Skeletal muscle tissue (tissue), 4 donors: ENCODE measurements around the gene YBX1. TPM values are rescaled to one million over a fixed set of nuclear protein-coding genes. Genes with fewer than 3 reads are reported as not detected.

ENCODE experiments used
- H3K27ac ChIP-seq: one replicate; pipeline ENCODE4 v1.7.0; 2013; ENCODE audit warnings: mild to moderate bottlenecking, low read depth, low read length, inconsistent platforms
- H3K27me3 ChIP-seq, 3 donors: one replicate each; pipeline ENCODE4 v1.7.0; 2013; ENCODE audit warnings: low read length in 3 of 3; ENCODE audit not compliant: control insufficient read depth in 3 of 3, insufficient read depth in 3 of 3
- H3K36me3 ChIP-seq, 3 donors: one replicate each; pipeline ENCODE4 v1.7.0; 2013; ENCODE audit warnings: low read length in 3 of 3; ENCODE audit not compliant: control insufficient read depth in 3 of 3, insufficient read depth in 3 of 3
- H3K4me1 ChIP-seq, 3 donors: one replicate each; pipeline ENCODE4 v1.7.0; 2013; ENCODE audit warnings: low read length in 3 of 3, mild to moderate bottlenecking in 3 of 3; ENCODE audit not compliant: control insufficient read depth in 3 of 3, insufficient read depth in 3 of 3
- H3K4me3 ChIP-seq, 3 donors: one replicate each; pipeline ENCODE4 v1.7.0; 2013; ENCODE audit warnings: low read length in 3 of 3
- H3K9ac ChIP-seq, 3 donors: one replicate each; pipeline ENCODE4 v1.7.0; 2013; ENCODE audit warnings: low read length in 3 of 3, mild to moderate bottlenecking in 3 of 3, moderate library complexity in 2 of 3, low read depth in 1 of 3
- H3K9me3 ChIP-seq, 3 donors: one replicate each; pipeline ENCODE4 v1.7.0; 2013; ENCODE audit warnings: low read length in 3 of 3; ENCODE audit not compliant: control insufficient read depth in 3 of 3
- total RNA-seq: library from RNA; depleted of rRNA; stranded (reverse); fragments of >200 nt; gene quantifications from one replicate; pipeline ENCODE4 v1.2.3, GENCODE V29; 2014
- donor health status: Osteomylitis.

Gene YBX1
- 403 TPM for total RNA-seq

GRCh38 chr1:42681741-42682483, at the start of gene YBX1:
TSS of gene YBX1 (plus strand) at chr1:42682418. CDS start at chr1:42682566, 148 bp downstream.
- Histone ChIP-seq H3K27me3 (no peaks in the 10 kb centered on the region), H3K9me3 (no peaks in the 10 kb centered on the region), H3K4me1 (peaks cover 39 to 49% (median 40%) of the 10 kb centered on the region in 3 donors), H3K9ac (peak within 1 kb of the TSS; percentile 84 to 96 (median 92)), H3K36me3 (peaks cover 0 to 8% (median 5%) of the 10 kb centered on the region in 3 donors), H3K27ac (peak within 1 kb of the TSS; percentile 96), H3K4me3 (peak within 1 kb of the TSS; percentile 87 to 94 (median 90))

DNA sequence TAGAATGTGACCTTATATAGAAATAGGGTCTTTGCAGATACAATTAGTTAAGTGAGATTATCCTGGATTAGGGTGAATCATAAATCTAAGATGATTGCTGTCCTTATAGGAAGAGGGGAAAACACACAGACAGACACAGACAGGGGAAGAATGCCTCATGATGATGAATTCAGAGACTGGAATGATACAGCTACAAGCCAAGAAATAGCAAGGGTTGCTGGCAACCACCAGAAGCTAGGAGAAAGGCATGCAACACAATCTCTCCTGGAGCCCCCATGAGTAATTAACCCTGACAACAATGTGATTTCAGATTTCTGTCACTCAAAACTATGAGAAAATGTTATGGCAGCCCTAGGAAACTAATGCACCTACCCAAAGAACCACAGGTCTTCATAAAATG, 43.1 kb upstream of the YBX1 start:
- no peaks in the 10 kb centered on the region for H3K27me3 ChIP-seq
- H3K27ac ChIP-seq, result no peak overlapping the region
- H3K9me3 ChIP-seq, result no peaks in the 10 kb centered on the region
- H3K36me3 ChIP-seq, result no peaks in the 10 kb centered on the region
- no peak overlapping the region for H3K9ac ChIP-seq
- no peak overlapping the region for H3K4me3 ChIP-seq
- H3K4me1 ChIP-seq, result no peaks in the 10 kb centered on the region

DNA sequence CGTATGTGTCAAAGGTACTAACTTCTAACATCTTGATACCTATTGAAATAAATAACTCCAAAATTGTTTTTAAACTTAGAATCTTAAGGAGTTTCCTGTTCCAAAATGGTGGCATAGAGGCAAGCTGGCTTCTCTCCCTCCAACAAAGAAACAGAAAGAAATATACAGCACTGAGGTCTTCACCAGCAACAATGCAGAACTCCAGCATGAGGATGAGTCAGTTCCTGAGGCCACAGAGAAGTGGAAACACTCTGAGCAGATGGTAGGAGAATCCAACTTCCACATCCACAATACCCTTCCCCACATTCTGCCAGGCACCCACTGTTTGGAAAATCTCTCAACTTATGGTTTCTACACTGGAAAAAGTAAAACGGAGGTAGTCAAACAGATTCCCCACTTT, 36.2 kb upstream of the YBX1 start:
- H3K4me1 ChIP-seq, result no peaks in the 10 kb centered on the region
- peaks cover 0 to 5% (median 0%) of the 10 kb centered on the region in 3 donors for H3K36me3 ChIP-seq
- H3K9me3 ChIP-seq, result no peaks in the 10 kb centered on the region
- no peak overlapping the region for H3K4me3 ChIP-seq
- H3K9ac ChIP-seq, result no peak overlapping the region
- no peaks in the 10 kb centered on the region for H3K27me3 ChIP-seq
- H3K27ac ChIP-seq, result no peak overlapping the region

GRCh38 chr1:42657201-42657600, 25.0 kb upstream of the YBX1 start:
- Histone ChIP-seq H3K4me1 (peaks cover 13 to 18% (median 16%) of the 10 kb centered on the region in 3 donors), H3K4me3 (peak overlapping the region in 2 of 3 donors; percentile 95 to 99), H3K9me3 (no peaks in the 10 kb centered on the region), H3K27me3 (no peaks in the 10 kb centered on the region), H3K27ac (peak overlapping the region; percentile 77), H3K9ac (peak overlapping the region in 1 of 3 donors; percentile 92), H3K36me3 (peaks cover 5 to 9% (median 7%) of the 10 kb centered on the region in 3 donors)

- Histone ChIP-seq H3K9me3 (no peaks in the 10 kb centered on the region), H3K27ac (peak within 1 kb of the TSS; percentile 77), H3K36me3 (peaks cover 6 to 9% (median 7%) of the 10 kb centered on the region in 3 donors), H3K4me1 (peaks cover 13 to 18% (median 16%) of the 10 kb centered on the region in 3 donors), H3K27me3 (no peaks in the 10 kb centered on the region), H3K9ac (peak within 1 kb of the TSS; percentile 90 to 92 (median 92)), H3K4me3 (peak within 1 kb of the TSS; percentile 95 to 99 (median 99))
These were observed 24.0 kb upstream of the YBX1 start, which contains the start of gene PPIH for GRCh38 chr1:42657981-42658876. TSS of gene PPIH (plus strand) at chr1:42658423. CDS start at chr1:42658447, 24 bp downstream.

GRCh38 chr1:42658877-42659337, 23.3 kb upstream of the YBX1 start:
- Histone ChIP-seq H3K4me3 (peak overlapping the region; percentile 95 to 99 (median 99)), H3K9me3 (no peaks in the 10 kb centered on the region), H3K9ac (peak overlapping the region; percentile 90 to 92 (median 92)), H3K27ac (peak overlapping the region; percentile 77), H3K4me1 (peaks cover 13 to 18% (median 16%) of the 10 kb centered on the region in 3 donors), H3K36me3 (peaks cover 7 to 12% (median 8%) of the 10 kb centered on the region in 3 donors), H3K27me3 (no peaks in the 10 kb centered on the region)

- peaks cover 13 to 18% (median 16%) of the 10 kb centered on the region in 3 donors for H3K4me1 ChIP-seq
- no peak overlapping the region for H3K9ac ChIP-seq
- peaks cover 12 to 28% (median 26%) of the 10 kb centered on the region in 3 donors for H3K36me3 ChIP-seq
- no peaks in the 10 kb centered on the region for H3K27me3 ChIP-seq
- H3K27ac ChIP-seq, result no peak overlapping the region
- H3K4me3 ChIP-seq, result no peak overlapping the region
- no peaks in the 10 kb centered on the region for H3K9me3 ChIP-seq
These were observed 21.2 kb upstream of the YBX1 start for GRCh38 chr1:42660907-42661500.

DNA sequence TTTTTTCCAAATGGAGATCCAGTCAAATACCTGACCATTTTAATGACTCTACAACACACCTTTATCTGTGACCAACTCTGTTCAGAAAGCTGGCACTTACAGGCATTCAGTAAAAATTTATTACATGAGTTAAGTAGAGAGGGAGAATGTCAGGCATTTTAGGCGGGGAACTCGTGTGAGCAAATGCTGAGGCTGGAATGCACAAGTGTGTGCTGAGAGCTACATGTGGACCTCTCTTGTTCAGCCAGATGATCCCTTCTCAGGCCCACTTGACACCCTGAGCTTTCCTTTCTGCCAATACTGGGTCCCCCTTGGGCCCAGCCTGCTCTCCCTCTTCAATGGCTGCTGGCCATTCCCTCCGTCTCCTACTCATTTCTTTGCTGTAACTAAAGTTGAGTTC, 12.3 kb upstream of the YBX1 start:
- H3K27ac ChIP-seq, result no peak overlapping the region

DNA sequence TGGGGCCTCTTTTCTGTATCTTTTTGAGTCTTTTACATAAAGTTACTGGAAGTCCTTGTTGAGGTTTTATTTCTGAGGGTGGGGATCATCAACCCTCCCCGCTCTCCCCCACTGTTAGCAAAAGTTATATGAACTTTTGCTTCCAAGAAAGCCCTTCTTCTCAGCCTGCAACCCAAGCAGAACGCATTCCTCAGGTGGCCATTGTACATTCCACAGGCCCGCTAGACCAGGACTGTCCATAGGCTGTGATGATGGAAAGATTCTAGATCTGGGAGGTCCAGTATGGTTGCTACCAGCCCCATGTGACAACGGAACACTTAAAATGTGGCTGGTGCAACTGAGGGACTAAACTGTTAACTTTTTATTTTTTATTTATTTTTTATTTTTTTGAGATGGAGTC, 11.8 kb upstream of the YBX1 start:
- peaks cover 13 to 39% (median 33%) of the 10 kb centered on the region in 3 donors for H3K36me3 ChIP-seq
- H3K9me3 ChIP-seq, result no peaks in the 10 kb centered on the region
- H3K27ac ChIP-seq, result no peak overlapping the region
- no peak overlapping the region for H3K9ac ChIP-seq
- no peaks in the 10 kb centered on the region for H3K4me1 ChIP-seq
- no peaks in the 10 kb centered on the region for H3K27me3 ChIP-seq
- H3K4me3 ChIP-seq, result no peak overlapping the region

More for the DNA sequence above, 12.3 kb upstream of the YBX1 start:
- Histone ChIP-seq H3K4me3 (no peak overlapping the region), H3K9me3 (no peaks in the 10 kb centered on the region), H3K27me3 (no peaks in the 10 kb centered on the region), H3K4me1 (no peaks in the 10 kb centered on the region), H3K36me3 (peaks cover 12 to 37% (median 36%) of the 10 kb centered on the region in 3 donors), H3K9ac (no peak overlapping the region)
